Thyroid gland (tissue), 4 donors: ENCODE results near the gene C19orf53. TPM values are rescaled to one million over a fixed set of nuclear protein-coding genes. Genes with fewer than 3 reads are reported as not detected.

Source experiments
- DNase-seq, 2 donors: peaks; one replicate each; pipeline ENCODE4 v3.0.0-alpha.2; 2019
- H3K27ac ChIP-seq, 3 donors: fragments of 200-600 bp; sonication (generic); 1 replicate in 2 of 3; 2 replicates in 1 of 3; pipeline ENCODE4 v1.5.1; 2016 to 2019; ENCODE audit warnings: mild to moderate bottlenecking in 1 of 3, moderate library complexity in 1 of 3
- H3K27me3 ChIP-seq: fragments of 200-600 bp; sonication (generic); one replicate; pipeline ENCODE4 v1.5.1; 2019
- H3K36me3 ChIP-seq, 2 donors: fragments of 200-600 bp; sonication (generic); one replicate each; pipeline ENCODE4 v1.5.1; 2016 to 2019
- H3K4me1 ChIP-seq, 2 donors: fragments of 200-600 bp; sonication (generic); one replicate each; pipeline ENCODE4 v1.5.1; 2017 to 2019
- H3K4me3 ChIP-seq, 3 donors: fragments of 200-600 bp; sonication (generic); replicated peaks in 1 of 3; 1 replicate in 2 of 3; 2 replicates in 1 of 3; pipeline ENCODE4 v1.5.1; 2016; ENCODE audit warnings: mild to moderate bottlenecking in 1 of 3
- H3K9me3 ChIP-seq: fragments of 200-600 bp; sonication (generic); one replicate; pipeline ENCODE4 v1.5.1; 2017
- POLR2A ChIP-seq, 2 donors: fragments of 450-650 bp; IDR thresholded peaks; one replicate each; pipeline ENCODE4 v1.6.1; 2017; ENCODE audit warnings: antibody characterized with exemption in 2 of 2, mild to moderate bottlenecking in 2 of 2, moderate library complexity in 1 of 2
- WGBS, 2 donors: methylation state at CpG; one replicate each; pipeline ENCODE4 v1.1.5; 2017; 5-methylcytosine and 5-hydroxymethylcytosine counted together
- intact Hi-C: fragments of 100-400 bp; cut with DNase I; formaldehyde crosslinking; loops from one replicate; pipeline ENCODE4 v1.15.1; 2023
- total RNA-seq, 4 donors: library from RNA; depleted of rRNA; stranded (reverse); fragments of >200 nt; gene quantifications; one replicate each; pipeline ENCODE4 v1.2.3, GENCODE V29; 2016
- TF ChIP-seq, protein P1 (sequence below), 6 experiments: fragments of 200-600 bp in 3 of 6; fragments of 450-650 bp in 3 of 6; sonication (generic) in 3 of 6; IDR thresholded peaks; one replicate each; pipeline ENCODE4 v1.5.1; 2016 to 2019; ENCODE audit warnings: antibody characterized with exemption in 6 of 6, mild to moderate bottlenecking in 2 of 6, inconsistent platforms in 1 of 6, moderate library complexity in 1 of 6

C19orf53 gene
- total RNA-seq, 4 donors from 2014 or later, result 50.2 to 191 (median 139) TPM

DNA sequence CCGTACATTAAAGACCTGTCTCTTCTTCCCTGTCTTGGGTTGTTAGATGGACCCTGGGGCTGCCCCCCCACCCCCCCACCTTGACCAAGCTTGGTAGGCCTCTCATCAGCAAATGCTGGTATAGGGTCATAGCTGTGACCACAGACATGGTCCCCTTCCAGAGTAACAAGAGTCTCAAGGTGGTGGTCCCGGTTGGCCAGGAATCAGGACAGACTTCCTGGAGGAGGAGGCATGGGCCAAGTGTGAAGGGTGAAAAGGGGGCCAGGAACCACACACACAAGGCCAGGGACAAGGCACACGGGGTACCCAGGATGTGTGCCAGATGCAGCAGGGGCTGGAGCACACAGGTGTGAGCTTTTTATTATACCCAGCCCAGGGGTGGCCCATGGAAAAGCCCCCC lies 11.0 kb upstream of the C19orf53 start:
- H3K27me3 ChIP-seq, result no peaks in the 10 kb centered on the region
- no peak overlapping the region for H3K27ac ChIP-seq
- DNase-seq, result no peak
- no peak overlapping the region for H3K4me3 ChIP-seq
- intact Hi-C loops, result no loop called here
- WGBS, 2 donors, result 96 to 100% methylated on average over 3 of the region's 3 CpGs
- peaks cover 34 to 36% of the 10 kb centered on the region in 2 donors for H3K36me3 ChIP-seq
- TF ChIP-seq, protein P1, sequence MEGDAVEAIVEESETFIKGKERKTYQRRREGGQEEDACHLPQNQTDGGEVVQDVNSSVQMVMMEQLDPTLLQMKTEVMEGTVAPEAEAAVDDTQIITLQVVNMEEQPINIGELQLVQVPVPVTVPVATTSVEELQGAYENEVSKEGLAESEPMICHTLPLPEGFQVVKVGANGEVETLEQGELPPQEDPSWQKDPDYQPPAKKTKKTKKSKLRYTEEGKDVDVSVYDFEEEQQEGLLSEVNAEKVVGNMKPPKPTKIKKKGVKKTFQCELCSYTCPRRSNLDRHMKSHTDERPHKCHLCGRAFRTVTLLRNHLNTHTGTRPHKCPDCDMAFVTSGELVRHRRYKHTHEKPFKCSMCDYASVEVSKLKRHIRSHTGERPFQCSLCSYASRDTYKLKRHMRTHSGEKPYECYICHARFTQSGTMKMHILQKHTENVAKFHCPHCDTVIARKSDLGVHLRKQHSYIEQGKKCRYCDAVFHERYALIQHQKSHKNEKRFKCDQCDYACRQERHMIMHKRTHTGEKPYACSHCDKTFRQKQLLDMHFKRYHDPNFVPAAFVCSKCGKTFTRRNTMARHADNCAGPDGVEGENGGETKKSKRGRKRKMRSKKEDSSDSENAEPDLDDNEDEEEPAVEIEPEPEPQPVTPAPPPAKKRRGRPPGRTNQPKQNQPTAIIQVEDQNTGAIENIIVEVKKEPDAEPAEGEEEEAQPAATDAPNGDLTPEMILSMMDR (IDR thresholded peaks at IDR 0.05), result no peak
- no peak for TF ChIP-seq POLR2A (IDR thresholded peaks at IDR 0.05)
- no peaks in the 10 kb centered on the region for H3K9me3 ChIP-seq
- peaks cover 10% of the 10 kb centered on the region in 2 donors for H3K4me1 ChIP-seq

GRCh38 chr19:13764101-13764807 lies 10.0 kb upstream of the C19orf53 start, which contains the start of gene MRI1:
Gene MRI1 (plus strand): TSS chr19:13764522. CDS start chr19:13764589, 67 bp downstream.
- H3K9me3 ChIP-seq, result no peaks in the 10 kb centered on the region

DNA sequence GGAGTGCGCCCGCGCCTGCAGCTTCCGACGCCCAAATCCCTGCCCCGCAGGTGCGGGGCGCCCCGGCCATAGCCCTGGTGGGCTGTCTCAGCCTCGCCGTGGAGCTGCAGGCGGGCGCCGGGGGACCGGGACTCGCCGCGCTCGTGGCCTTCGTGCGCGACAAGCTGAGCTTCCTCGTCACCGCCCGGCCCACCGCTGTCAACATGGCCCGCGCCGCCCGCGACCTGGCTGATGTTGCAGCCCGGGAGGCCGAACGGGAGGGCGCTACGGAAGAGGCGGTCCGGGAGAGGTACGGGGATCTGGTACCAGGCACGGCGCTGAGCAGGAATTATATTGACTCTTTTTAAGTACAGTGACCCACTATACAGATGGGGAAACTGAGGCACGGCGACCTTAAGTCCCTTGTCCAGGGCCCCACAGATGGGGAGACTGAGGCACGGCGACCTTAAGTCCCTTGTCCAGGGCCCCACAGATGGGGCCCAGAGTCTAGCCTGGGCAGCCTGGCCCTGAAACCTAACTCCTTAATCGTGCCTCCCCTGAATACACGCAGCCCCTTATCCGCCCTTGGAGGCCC lies 9.3 kb upstream of the C19orf53 start:
- peaks cover 26 to 36% of the 10 kb centered on the region in 2 donors for H3K36me3 ChIP-seq
- peak overlapping the region in 2 of 3 donors; percentile 50 to 56 for H3K4me3 ChIP-seq
- H3K27me3 ChIP-seq, result no peaks in the 10 kb centered on the region
- intact Hi-C loops, result no loop called here
- peaks cover 12% of the 10 kb centered on the region in 2 donors for H3K4me1 ChIP-seq
- H3K27ac ChIP-seq, result peak overlapping the region; percentile 4 to 67 (median 63)
- peak; percentile 36 to 38 for DNase-seq
- H3K9me3 ChIP-seq, result no peaks in the 10 kb centered on the region
- WGBS, 2 donors, result 3 to 6% methylated on average over 16 to 30 of the region's 48 CpGs
- no peak for TF ChIP-seq POLR2A (IDR thresholded peaks at IDR 0.05)
- TF ChIP-seq, protein P1 (IDR thresholded peaks at IDR 0.05), result no peak

More at GRCh38 chr19:13764101-13764807, 10.0 kb upstream of the C19orf53 start, which contains the start of gene MRI1:
- Histone ChIP-seq H3K4me3 (peak within 1 kb of the TSS in 2 of 3 donors; percentile 50 to 56), H3K27me3 (no peaks in the 10 kb centered on the region), H3K36me3 (peaks cover 29 to 34% of the 10 kb centered on the region in 2 donors), H3K4me1 (peaks cover 10% of the 10 kb centered on the region in 2 donors), H3K27ac (peak within 1 kb of the TSS; percentile 4 to 67 (median 63))
- TF ChIP-seq, protein P1 (IDR thresholded peaks at IDR 0.05), result peak in 1 of 6 experiments; percentile 6
- peak in 1 of 2 donors; percentile 74 for TF ChIP-seq POLR2A (IDR thresholded peaks at IDR 0.05)
- peak; percentile 79 to 84 for DNase-seq
- 28 to 49% methylated on average over 7 to 17 of the region's 67 CpGs for WGBS, 2 donors
- intact Hi-C loops, result no loop called here

DNA sequence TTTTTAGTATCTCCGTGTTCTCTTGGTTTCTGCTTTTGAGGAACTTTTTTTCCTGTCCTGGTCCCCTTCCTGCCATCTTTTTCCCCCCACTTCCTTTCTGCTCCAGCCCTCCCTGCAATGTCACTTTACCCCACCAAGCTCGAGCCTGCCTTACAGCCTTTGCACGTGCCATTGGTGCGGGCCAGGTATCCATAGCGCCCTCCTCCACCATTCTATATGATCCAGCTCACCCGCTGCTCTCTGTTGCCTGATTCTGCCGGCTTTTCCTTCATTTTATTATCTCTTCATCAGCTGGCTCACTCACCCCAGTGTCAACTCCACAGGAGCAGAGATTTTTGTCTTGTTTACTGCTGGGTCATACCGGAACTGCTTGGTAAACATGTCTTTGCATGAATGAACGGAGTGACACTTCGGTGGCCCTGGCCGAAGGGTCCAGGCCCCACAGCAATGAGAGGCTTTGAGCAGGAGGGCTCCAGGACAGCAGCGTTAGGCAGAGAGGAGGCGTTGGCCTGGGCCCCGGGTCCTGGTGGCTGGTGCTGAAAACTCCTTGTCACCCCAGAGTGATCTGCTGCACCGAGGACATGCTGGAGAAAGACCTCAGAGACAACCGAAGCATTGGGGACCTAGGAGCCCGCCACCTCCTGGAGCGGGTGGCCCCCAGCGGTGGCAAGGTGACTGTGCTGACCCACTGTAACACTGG lies 8.7 kb upstream of the C19orf53 start:
- Histone ChIP-seq H3K27ac (peak overlapping the region; percentile 4 to 67 (median 63)), H3K36me3 (peaks cover 19 to 31% of the 10 kb centered on the region in 2 donors)

More for the DNA sequence above, 8.7 kb upstream of the C19orf53 start:
- Histone ChIP-seq H3K27me3 (no peaks in the 10 kb centered on the region), H3K9me3 (no peaks in the 10 kb centered on the region), H3K4me1 (peaks cover 18% of the 10 kb centered on the region in 2 donors), H3K4me3 (peak overlapping the region in 2 of 3 donors; percentile 50 to 56)
- WGBS, 2 donors, result 54% methylated on average over 16 to 17 of the region's 19 CpGs
- TF ChIP-seq, protein P1 (IDR thresholded peaks at IDR 0.05), result no peak
- TF ChIP-seq POLR2A (IDR thresholded peaks at IDR 0.05), result no peak
- DNase-seq, result no peak
- intact Hi-C loops, result no loop called here
